GM19025 (cell line): ENCODE results near the gene DCLRE1B.

Experiments used
- ATAC-seq: cut with Tn5 transposase; IDR thresholded peaks from one replicate; pipeline ENCODE4 v1.9.1; 2021; ENCODE audit warnings: mild to moderate bottlenecking, low read depth, moderate library complexity; ENCODE audit not compliant: unreplicated experiment

The DCLRE1B gene

DNA sequence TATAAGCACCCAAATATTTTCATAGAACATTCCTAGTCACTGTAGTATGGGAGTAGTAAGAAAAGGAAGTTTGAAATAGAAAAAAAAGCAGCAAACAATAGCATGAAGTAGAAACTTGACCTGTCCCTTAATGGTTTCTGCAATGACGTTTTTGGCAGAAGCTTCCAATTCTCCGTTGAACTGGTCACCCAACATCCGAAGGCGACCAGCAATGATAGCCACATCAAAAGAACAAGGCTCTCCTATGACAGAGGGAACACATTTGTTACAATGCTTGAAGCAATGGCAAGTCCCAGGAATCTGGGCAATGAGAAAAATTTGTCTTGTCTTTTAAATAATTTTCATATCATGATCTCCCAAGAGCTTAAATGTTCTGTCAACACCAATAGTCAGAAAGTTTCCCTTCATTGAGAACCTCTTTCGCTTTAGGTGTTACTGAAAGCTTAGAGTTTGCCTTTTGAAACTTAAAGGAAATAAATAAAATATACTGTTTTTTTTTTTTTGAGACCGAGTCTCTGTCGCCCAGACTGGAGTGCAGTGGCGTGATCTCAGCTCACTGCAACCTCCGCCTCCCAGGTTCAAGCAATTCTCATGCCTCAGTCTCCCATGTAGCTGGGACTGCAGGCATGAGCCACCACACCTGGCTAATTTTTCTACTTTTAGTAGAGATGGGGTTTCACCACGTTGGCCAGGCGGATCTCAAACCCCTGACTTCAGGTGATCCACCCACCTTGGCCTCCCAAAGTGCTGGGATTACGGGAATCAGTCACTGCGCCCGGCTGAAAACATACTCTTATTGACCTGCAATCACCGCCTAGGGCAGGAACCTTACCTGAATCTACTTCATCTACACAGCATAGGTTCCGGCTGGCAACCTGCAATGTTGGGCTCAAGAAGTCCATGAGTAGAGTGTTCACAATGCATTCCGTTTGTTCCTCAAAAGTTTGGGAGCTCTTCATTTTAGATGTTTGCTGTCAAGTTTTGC, 18.4 kb upstream of the DCLRE1B start:
- ATAC-seq, result no peak

DNA sequence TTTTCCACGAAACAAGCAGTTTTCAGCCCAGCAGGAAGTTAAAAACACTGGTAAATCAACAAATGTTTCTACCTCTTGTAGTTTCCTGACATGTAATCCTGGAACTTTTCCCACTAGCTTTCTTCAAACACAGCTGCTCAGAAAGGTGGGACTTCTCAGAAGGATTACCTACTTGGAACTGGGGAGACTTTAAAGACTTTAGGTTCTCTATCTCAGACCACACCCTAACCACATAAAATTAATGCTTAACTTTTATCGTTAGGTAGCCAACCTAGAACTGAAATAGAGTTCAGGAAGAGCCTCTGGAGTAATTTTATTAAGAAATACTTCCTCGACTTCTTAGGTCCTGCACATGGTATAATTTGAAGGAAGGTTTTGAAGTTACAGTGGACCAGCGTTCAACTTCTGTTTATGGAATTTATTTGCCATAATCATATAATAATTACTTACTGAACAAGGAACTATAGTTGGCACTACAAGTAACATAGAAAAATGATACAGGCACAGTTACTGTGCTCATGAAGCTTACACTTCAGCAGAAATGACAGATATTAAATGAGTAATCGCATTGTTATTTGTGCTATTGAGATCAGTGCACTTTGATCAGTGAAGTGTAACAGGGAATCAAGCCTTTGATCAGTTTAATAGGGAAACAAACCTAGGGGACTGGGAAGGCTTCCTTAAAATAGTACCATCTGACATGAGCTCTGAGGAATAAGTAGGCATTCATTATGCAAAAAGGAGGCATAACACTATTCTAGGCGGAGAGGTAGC, 17.5 kb upstream of the DCLRE1B start, which contains the start of gene BCL2L15:
TSS of gene BCL2L15 (minus strand) at position 180 of the 774 bp plus-strand sequence. CDS start 206 bp downstream, outside the sequence.
- no peak for ATAC-seq

DNA sequence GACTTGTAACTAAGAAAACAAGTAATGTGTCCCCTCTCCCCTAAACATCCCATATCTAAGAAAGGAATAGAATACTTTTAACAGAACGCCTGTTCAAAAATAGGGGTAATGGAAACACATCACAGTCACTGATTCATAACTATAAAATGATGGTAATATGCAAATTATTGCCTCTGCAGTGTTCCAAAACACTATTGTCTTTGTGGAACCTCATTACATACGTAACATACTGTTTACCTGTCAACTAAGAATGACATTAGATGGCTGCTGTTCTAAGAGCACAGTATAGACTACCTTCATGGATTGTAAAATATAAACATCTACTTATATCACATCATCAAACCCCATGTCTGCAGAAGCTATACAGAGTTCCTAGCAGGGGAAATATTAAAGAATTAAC, 14.3 kb upstream of the DCLRE1B start:
- no peak for ATAC-seq

DNA sequence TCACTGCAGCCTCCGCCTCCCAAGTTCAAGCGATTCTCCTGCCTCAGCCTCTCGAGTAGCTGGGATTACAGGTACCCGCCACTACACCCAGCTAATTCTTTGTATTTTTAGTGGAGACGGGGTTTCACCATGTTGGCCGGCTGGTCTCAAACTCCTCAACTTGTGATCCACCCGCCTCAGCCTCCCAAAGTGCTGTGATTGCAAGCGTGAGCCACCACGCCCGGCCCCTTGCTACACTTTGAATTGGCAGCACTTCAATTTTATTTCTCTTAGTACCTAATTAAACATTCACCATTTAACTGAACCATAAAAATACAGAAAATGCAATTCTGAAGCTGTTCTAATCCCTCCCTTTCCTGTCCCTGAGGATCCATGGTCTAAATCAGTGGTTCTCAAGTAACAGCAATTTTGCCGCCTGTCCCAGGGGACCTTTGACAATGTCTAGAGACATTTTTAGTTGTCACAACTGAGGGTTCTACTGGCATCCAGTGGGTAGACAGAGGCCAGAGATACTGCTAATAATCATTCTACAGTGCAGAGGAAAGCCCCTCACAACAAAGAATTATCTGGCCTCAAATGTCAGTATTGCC, 13.4 kb upstream of the DCLRE1B start:
- no peak for ATAC-seq

DNA sequence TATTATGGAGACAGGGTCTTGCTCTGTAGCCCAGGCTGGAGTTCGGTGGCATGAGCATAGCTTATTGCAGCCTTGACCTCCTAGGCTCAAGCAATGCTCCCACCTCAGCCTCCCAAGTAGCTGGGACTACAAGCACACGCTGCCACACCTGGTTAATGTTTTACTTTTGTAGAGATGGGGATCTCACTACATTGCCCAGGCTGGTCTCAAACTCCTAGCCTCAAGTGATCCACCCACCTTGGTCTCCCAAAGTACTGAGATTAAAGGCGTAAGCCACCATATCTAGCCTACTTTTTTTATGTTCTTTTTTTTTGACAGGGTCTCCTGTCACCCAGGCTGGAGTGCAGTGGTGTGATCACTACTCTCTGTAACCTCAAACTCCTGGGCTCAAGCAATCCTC, 11.9 kb upstream of the DCLRE1B start:
- no peak for ATAC-seq

DNA sequence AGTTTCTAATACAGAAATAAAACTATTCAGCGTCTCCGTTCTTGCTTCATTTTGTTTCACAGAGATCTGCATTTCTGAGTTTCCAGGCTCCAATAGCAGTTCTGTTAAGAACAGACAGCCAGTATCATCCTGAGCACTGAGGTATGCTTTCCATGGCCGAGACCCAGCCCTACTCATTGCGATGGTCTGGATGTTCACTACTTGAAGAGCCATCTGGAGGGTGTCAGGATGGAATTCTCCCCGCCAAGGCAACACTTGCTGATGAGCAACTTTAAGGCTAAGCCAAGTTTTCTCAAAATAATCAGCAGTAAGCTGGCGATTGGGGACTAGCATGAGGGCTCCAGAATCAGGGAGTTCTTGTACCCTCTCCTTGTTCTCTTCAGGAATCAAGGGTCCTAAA, 10.0 kb upstream of the DCLRE1B start:
- no peak for ATAC-seq

DNA sequence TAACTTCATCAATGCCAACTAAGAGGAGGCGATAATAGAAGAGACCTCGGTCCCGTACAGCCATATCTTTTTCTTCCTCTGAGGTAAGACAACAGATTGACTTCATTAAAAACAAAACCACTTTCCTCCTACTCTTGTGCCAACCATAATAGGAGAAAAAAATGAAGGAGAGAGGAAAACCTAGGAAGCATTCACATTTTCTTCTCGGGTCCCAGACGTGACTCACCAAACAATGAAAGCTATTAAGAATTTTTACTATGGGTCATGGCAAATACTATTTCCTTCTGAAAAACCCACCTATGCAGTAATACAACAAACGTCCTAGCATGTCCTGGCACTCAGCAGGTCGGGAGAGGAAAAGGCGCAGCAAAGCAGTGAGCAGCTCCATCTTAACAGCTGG, 9.2 kb upstream of the DCLRE1B start:
- no peak for ATAC-seq

DNA sequence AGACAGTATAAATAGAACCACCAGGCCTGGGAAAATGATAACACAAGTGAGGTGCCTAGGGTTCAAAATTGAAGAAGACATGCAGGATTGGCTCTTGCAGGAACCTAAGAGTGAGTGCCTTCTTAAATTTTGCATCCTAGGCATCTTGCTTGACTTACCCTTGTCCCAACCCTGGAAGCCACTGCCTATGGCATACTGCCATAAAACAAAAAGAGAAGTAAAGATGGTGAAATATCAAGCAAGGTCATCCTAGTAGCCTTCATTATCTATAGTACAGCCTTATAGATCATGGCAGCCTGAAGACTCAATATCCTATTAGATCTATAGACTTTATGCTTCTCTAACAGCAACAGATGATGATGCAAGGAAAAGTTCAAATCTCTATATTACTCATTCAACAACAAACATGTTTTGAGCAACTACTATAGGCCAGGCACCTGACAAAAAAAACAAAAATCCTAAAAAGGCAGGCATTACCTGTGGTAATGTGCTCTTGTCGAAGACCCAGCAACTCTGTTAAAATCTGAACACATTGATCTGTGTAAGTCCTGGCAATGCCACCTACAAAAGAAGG, 6.8 kb upstream of the DCLRE1B start:
- ATAC-seq, result no peak

DNA sequence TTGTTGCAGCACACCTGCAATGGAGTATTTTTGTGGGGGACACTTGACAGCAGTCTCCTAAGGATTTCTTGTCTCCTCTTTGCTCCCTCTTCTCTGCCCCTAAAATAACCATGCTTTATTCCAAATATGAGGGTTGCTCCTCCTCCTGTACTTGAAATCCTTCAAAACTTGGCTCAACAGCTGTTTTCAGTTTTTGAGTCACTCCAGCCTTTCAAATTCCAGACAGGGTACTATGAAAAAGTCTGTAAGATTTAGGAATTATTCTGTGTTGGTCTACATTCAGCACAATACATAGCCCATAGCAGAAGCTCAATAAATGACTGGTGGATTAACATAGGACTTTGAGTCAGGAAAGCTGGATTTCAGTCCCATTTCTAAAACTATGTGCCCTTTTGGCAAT, 6.0 kb upstream of the DCLRE1B start:
- ATAC-seq, result no peak

DNA sequence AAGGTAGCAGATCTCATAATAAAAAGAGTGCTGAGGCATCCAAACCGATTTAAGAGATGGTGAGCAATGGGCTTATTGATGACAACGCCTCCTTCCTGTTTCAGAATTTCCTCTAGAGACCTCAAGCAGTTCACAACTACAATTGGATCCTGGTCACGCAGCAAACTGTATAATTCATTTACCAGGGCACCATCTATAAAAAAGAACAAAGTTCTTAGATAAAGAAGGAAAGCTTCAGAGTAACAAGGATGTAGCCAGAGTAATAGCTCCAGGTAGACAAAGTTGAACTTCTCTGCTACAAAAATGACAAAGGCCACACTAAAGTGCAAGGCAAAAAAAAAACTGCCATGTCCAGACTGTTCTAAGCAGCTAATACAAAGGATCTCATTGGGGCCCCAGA, 3.9 kb upstream of the DCLRE1B start:
- no peak for ATAC-seq

DNA sequence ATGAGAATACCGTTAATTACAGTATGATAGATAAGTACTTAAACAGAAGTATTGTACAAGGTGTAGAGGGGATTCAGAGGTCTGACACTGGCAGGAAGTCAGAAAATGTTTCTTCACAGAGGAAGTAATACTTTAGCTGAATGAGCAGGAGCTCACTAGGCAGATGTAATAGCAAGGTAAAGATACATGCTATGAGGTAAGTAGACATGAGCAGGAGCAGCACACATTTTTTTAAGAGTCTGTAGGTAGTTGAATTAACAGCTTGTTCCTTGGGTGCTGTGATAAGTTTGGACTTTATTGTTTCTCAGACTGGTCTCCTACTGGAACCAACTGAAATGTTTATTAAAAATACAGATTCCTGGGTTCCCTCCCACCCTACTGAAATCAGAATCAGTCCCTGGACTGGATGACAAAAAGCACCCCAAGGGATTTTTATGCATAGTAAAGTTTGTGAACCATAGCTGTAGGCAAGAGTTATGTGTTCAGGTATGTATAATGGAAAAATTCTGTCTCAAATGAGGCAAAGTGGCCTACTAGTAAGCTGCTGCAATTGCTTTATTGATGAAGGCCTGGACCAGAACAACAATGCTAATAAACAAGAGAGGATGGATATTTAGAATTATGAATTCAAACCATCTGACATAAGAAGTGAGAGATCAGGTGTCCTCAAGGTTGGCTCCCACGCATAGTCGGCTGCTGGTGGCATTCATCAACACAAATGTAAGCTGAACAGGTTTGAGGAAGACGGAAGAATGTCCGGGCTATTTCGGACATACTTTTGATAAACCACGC, 1.4 kb upstream of the DCLRE1B start:
- no peak for ATAC-seq

DNA sequence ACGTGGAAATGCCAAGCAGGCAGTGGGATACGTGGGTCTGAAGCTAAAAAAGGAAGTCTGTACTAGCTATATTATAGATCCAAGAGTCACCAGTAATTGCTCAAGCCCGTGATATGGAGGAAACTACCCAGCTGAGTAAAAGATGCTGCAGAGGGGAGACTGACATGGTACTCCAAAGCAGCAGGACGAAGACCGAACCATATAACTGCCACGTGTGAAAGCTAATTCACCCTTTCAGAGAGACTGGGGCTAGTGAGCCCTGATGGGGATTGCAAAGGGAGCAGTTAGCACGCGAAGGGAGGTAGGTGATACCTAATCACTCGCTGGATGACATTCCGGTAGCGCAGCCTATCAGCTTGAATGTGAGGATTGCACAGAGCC, 843 bp upstream of the DCLRE1B start:
- ATAC-seq, result peak; percentile 24

DNA sequence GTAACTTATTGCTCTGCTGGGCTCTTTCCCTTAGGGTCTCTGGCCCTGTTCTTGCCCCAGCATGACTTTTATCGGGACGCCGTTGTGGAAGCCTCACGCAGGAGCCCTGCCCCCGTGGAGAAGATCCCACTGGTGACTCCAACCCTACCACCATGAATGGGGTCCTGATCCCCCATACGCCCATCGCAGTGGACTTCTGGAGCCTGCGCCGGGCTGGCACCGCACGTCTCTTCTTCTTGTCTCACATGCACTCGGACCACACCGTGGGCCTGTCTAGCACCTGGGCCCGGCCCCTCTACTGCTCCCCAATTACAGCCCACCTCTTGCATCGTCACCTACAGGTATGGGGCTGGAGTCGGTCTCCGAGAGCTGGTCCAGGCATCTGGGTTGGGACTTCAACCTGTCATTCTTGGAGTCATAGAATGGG, 322 bp downstream of the DCLRE1B start:
- ATAC-seq, result no peak

DNA sequence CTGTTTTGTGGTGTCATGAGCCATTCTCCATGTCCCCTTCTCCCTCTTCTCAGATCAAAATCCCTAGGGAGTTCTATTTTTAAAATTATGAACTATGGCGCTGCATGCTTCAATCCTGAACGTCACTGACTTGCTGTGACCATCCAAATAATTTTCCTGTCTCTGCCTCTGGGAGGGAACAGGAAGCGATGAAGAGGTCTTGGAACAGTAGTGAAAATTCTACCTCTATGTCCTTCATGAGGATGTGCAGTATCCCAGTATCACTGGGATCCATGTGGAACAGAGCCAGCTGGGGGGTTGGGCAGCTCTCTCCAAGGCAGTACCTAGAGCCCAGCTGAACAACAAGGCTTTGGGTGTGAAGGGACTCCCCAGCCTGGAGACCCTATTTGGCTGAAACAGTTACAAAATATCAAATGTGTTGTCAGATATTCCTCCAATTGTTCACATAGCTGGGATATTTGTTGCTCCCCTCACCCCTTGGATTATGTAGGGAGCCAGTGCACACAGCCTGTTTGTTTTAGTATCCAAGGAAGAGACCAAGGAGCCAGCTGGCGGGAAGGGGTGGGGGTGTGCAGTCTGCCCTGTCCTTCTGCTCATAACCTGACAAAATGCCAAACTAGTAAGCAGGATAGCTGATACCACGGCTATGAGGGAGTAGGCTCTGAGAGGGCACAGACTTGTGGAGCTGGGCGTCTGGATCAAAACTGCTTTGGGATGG, 7.6 kb downstream of the DCLRE1B start:
- ATAC-seq, result no peak

DNA sequence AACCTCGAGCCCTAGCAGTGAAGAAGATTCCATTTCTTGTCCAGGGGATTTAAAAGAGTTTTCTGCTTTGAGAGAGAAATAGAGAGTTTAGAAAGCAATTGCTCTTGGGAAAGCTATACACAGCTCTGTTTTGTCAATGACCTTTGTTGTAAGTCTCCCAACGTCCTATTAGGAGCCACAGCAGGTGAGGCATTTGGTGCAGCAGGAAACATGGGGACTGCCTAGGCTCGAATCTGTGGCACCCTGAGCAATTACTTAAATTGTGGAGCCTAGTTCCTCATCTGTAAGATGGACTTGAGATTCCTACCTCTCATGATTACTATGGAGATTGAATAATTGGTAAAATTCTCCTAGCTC, 8.2 kb downstream of the DCLRE1B start:
- no peak for ATAC-seq

DNA sequence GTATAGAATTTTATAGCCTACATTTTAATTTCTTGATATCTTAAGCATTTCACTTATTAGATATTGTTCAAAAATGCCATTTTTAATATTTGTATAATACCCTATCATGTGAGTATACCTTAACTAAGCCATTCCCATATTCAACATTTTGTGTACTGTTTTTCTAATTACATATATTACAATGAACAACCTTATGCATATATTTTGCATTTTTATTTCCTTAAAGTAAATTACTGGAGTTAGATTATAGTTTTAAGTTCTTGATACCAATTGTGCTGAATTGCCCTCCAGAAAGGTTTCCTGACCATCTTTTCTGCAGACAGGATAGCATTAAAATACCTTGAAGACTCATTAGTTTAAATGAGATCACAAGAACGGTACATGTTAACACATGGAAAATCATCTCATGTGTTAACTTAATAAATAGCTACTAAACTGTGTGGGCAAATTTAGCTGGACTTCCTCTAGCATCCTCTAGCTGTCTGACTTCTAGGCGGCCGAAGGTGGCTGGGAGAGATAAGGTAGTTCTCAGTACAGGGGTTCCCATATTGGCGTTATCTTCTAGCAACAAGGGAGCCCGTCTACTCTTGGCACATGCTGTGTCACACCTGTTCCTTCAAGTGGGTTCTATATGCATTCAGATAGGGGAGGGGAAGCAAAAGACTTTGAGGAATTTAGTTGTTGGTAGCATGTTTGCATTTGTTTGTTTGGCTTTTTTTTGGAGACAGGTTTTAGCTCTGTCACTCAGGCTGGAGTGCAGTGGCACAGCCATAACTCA, 8.9 kb downstream of the DCLRE1B start:
- ATAC-seq, result no peak

DNA sequence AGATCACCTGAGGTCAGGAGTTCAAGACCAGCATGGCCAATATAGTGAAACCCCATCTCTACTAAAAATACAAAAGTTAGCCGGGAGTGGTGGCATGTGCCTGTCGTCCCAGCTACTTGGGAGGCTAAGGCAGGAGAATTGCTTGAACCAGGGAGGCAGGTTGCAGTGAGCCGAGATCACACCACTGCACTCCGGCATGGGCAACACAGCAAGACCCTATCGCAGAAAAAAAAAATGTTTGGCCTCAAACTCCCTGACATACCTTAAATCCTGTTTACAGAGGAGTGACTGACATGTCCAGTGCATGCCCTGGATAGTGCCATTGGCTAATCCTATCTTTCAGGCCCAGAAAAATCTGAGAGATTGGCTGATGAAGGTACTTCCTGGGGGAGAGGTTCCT, 11.8 kb downstream of the DCLRE1B start:
- ATAC-seq, result no peak

DNA sequence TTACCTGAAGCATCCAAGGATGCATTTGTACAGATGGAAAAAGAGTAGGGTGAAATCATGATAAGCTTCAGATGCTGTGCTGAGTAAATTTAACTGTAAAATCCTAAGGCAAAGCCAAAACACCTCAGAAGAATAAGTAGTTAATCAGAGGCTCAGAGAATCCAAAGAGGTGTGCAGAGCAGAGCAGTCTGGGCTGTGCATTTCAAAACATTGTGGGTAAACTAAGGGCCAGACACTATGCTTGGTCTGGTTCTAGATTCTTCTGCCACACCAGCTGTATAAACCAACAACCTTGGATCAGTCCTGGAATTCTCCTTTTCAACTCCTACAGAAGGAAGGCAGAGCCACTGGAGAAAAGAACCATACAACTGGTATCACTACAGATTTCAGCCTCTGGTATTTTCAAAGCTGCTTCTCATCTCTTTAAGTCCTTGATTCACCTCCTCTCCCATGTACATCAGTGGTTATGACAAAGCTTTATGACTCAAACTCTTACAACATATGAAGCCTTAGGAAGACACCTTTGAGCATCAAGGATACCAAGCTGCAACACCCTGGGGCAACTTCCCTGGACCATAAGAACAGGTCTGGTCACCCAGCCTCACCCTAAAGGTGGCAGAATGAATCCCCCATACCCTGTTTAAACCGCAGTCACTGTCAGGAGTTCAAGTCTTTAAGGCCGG, 12.4 kb downstream of the DCLRE1B start:
- ATAC-seq, result no peak
